GM18508 (cell line): ENCODE results near the gene FBXL16.

Experiments used
- ATAC-seq: cut with Tn5 transposase; IDR thresholded peaks from one replicate; pipeline ENCODE4 v1.9.1; 2021; ENCODE audit warnings: moderate number of reproducible peaks; ENCODE audit not compliant: insufficient read depth, unreplicated experiment

FBXL16 gene

GRCh38 chr16:735982-736453 is 30.4 kb upstream of the FBXL16 start:
- ATAC-seq = no peak

- ATAC-seq = no peak
These were observed 29.6 kb upstream of the FBXL16 start for GRCh38 chr16:734981-735881.

- no peak for ATAC-seq
These were observed 28.8 kb upstream of the FBXL16 start for GRCh38 chr16:734208-734980.

GRCh38 chr16:733382-734207 is 28.0 kb upstream of the FBXL16 start:
- ATAC-seq = no peak

- ATAC-seq = no peak
These were observed 27.3 kb upstream of the FBXL16 start for GRCh38 chr16:732936-733335.

- no peak for ATAC-seq
These were observed 26.7 kb upstream of the FBXL16 start for GRCh38 chr16:732332-732731.

- ATAC-seq = no peak
These were observed 25.3 kb upstream of the FBXL16 start for GRCh38 chr16:730666-731509.

GRCh38 chr16:729768-730665 is 24.4 kb upstream of the FBXL16 start:
- ATAC-seq = no peak

- ATAC-seq = no peak
These were observed 23.5 kb upstream of the FBXL16 start for GRCh38 chr16:728890-729744.

- ATAC-seq = no peak
These were observed 22.7 kb upstream of the FBXL16 start for GRCh38 chr16:728131-728889.

- ATAC-seq = no peak
These were observed 21.8 kb upstream of the FBXL16 start for GRCh38 chr16:727291-727977.

- ATAC-seq = no peak
These were observed 21.1 kb upstream of the FBXL16 start, which contains the start of the genes CCDC78 and HAGHL for GRCh38 chr16:726438-727290. CCDC78 (minus strand) TSS chr16:726443; CDS start chr16:726367, 76 bp downstream. HAGHL (plus strand) TSS chr16:727106; CDS start chr16:727510, 404 bp downstream.

- ATAC-seq = no peak
These were observed 20.5 kb upstream of the FBXL16 start for GRCh38 chr16:726188-726437.

GRCh38 chr16:725463-726187 is 20.0 kb upstream of the FBXL16 start:
- no peak for ATAC-seq

GRCh38 chr16:725041-725376 is 19.4 kb upstream of the FBXL16 start:
- ATAC-seq = no peak
